HG03066 (cell line): ENCODE measurements around the gene BOD1L1.

ENCODE experiments used
- ATAC-seq: cut with Tn5 transposase; IDR thresholded peaks from one replicate; pipeline ENCODE4 v1.9.1; 2021; ENCODE audit warnings: low read depth; ENCODE audit not compliant: unreplicated experiment

The BOD1L1 gene

GRCh38 chr4:13527981-13528820 is 99.3 kb downstream of the BOD1L1 start:
- peak; percentile 75 for ATAC-seq

GRCh38 chr4:13527192-13527980 is 100.1 kb downstream of the BOD1L1 start:
- ATAC-seq: no peak

- ATAC-seq: no peak
Observed at GRCh38 chr4:13526658-13527057, 100.9 kb downstream of the BOD1L1 start.

GRCh38 chr4:13525606-13526281 is 101.8 kb downstream of the BOD1L1 start:
- ATAC-seq: no peak

- ATAC-seq: no peak
Observed at GRCh38 chr4:13524504-13525243, 102.9 kb downstream of the BOD1L1 start.

- no peak for ATAC-seq
Observed at GRCh38 chr4:13523591-13524503, 103.7 kb downstream of the BOD1L1 start.

GRCh38 chr4:13523105-13523477 is 104.4 kb downstream of the BOD1L1 start:
- ATAC-seq: no peak

GRCh38 chr4:13522282-13523104 is 105.0 kb downstream of the BOD1L1 start:
- ATAC-seq: no peak

- ATAC-seq: no peak
Observed at GRCh38 chr4:13521047-13521446, 106.5 kb downstream of the BOD1L1 start.
